GM21717 (cell line): ENCODE results near the gene SCAPER.

ENCODE experiments used
- ATAC-seq: cut with Tn5 transposase; IDR thresholded peaks from one replicate; pipeline ENCODE4 v1.9.1; 2021; ENCODE audit warnings: mild to moderate bottlenecking, moderate library complexity; ENCODE audit not compliant: unreplicated experiment

The SCAPER gene, protein sequence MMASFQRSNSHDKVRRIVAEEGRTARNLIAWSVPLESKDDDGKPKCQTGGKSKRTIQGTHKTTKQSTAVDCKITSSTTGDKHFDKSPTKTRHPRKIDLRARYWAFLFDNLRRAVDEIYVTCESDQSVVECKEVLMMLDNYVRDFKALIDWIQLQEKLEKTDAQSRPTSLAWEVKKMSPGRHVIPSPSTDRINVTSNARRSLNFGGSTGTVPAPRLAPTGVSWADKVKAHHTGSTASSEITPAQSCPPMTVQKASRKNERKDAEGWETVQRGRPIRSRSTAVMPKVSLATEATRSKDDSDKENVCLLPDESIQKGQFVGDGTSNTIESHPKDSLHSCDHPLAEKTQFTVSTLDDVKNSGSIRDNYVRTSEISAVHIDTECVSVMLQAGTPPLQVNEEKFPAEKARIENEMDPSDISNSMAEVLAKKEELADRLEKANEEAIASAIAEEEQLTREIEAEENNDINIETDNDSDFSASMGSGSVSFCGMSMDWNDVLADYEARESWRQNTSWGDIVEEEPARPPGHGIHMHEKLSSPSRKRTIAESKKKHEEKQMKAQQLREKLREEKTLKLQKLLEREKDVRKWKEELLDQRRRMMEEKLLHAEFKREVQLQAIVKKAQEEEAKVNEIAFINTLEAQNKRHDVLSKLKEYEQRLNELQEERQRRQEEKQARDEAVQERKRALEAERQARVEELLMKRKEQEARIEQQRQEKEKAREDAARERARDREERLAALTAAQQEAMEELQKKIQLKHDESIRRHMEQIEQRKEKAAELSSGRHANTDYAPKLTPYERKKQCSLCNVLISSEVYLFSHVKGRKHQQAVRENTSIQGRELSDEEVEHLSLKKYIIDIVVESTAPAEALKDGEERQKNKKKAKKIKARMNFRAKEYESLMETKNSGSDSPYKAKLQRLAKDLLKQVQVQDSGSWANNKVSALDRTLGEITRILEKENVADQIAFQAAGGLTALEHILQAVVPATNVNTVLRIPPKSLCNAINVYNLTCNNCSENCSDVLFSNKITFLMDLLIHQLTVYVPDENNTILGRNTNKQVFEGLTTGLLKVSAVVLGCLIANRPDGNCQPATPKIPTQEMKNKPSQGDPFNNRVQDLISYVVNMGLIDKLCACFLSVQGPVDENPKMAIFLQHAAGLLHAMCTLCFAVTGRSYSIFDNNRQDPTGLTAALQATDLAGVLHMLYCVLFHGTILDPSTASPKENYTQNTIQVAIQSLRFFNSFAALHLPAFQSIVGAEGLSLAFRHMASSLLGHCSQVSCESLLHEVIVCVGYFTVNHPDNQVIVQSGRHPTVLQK (N-terminal part only)

GRCh38 chr15:76905013-76905839 lies at the start of gene SCAPER:
SCAPER (minus strand) TSS chr15:76905340; CDS start chr15:76883817, 21,523 bp downstream.
- ATAC-seq, result peak; percentile 88

GRCh38 chr15:76954744-76955143 lies 49.6 kb upstream of the SCAPER start:
- no peak for ATAC-seq

DNA sequence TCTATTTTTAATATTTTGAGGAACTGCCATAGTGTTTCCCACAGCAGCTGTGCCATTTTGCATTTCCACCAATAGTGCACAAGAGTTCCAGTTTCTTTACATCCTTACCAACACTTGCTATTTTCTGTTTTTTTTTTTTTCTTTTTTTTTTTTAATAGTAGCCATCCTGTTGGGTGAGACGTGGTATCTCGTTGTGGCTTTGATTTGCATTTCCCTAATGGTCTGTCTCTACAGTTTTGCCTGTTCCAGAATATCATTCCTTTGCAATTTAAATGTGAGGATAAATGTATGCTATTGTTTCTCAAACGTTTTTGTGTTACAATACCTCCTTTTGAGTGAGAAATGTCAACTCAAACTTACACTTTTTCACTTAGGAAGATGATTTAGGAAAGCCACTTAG lies 48.8 kb upstream of the SCAPER start:
- ATAC-seq, result no peak

DNA sequence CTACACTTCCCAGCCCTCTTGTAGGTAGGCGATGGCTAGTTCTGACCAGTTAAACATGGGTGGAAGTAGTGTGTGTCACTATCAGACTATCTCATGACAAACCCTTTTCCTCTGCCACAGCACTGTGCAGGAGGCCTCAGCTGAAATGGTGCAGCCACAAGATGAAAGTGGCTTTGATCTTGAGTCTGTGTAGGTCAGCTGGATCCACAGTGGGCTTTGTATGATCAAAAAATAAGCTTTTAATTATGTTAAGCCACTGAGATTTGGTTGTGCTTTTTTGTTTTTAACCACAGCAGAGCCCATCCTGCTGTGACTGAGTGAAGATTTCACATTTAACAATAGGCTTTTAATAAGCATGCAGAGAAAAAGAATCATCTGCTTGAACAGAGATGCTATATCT lies 46.1 kb upstream of the SCAPER start:
- ATAC-seq, result no peak

DNA sequence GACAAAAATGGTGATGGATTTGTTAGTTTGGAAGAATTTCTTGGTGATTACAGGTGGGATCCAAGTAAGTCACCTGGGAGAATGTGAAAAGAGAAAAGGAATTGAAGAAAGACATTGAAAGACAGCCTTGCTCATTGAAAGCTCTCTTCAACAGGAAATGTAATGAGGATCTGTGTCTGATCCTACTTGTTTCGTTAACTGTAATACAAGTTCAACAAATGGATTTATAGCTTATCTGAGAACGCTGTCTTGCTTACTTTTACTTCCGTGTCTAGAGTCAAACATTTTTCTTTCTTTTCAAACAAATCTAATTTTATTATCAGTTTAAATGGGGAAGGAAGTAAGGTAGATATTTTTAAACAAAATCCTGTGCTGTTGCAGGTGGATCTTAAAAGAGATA lies 42.3 kb upstream of the SCAPER start:
- ATAC-seq, result no peak

DNA sequence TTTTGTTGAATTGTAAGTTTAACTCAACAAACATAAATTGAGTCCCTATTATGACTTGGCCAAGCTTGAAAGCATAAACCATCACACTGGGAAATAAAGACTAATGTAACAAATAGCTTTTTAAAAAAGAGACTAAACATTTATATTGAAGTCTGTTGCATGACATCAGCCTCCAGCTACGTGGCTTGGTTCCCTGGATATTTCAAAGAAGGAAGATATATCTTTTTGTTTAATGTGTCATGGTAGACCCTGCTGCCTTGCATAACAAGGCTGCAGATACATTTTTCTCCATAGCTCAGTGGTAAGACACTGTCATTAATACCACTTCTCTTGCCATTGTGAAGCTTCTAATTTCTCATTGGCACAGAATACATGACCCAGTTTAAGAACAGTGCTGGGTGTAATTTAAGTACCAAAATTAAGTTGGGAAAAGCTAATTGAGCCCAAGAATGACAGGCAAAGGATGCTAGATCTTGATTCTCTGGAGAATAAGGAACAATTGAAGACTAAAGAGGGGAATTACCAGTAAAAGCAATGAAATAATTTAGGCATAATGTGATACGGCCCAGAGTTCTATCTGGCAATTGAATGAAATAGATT lies 40.5 kb upstream of the SCAPER start:
- ATAC-seq, result no peak

DNA sequence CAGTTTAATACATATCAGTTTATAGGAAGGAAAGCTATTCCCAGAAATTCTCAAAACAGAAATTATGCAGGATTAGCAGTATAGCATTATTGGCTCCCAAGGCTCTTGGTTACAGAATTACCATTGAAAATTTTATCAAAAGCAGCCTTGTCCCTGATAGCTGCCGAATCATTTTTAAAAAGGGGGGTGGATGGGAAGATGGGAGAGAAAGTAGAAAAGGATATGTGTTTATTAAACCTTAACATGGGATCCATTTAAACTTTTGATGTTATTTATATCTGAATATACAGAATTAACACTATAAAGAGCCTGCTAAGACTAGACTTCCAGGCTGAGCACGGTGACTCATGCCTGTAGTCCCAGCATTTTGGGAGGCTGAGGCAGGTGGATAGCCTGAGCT lies 37.2 kb upstream of the SCAPER start:
- no peak for ATAC-seq

DNA sequence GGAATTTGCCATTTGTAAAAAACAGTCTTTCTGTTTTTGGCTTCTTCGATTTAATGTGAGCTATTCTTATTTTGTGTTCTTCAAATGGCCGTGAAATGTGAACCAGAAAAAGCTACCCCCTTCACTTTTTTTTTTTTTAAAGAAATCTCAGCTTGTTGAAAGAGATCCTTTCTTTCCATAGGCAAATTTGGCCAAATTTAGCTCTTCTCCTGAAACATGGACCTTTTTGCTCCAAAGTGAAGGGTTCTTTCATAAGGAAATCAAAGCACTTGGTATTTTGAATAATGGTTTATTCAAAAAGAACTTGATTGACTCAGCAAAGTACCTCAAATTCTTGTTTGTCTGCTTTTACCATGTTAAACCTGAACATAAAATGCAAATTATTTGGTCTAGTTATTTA lies 36.5 kb upstream of the SCAPER start:
- no peak for ATAC-seq

- no peak for ATAC-seq
Observed at GRCh38 chr15:76939715-76940114, 34.6 kb upstream of the SCAPER start.

DNA sequence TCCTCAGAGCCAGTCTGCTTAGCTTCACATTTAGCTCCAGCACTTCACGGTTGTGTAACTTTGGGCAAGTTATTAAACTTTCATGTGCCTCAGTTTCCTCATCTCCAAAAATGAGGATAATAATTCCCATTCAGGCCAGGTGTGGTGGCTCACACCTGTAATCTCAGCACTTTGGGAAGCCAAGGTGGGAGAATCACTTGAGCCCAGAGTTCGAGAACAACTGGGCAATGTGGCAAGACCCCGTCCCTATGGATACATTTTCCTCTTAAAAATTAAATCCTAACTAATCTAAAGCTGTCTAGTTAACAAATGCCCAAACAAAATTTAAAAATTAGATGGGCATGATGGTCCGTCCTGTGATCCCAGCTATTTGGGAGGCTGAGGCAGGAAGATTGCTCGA lies 33.6 kb upstream of the SCAPER start:
- no peak for ATAC-seq

- no peak for ATAC-seq
Observed at GRCh38 chr15:76936671-76937070, 31.5 kb upstream of the SCAPER start.

DNA sequence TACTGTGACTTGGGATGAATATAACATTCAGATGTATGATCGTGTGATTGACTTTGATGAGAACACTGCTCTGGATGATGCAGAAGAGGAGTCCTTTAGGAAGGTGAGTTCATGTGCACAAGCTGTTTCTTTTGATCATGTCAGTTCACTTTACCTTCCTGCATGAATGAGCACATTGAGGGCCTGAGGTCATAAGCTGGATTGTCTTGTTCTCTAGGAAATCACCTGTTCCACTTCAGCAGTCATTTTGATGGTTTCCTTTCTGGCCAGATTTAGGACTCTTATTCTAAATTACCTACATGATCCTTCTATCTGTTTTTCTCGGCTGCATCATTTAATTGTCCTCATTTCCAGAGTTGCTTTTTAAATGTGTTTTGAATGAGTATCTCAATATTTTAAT lies 30.5 kb upstream of the SCAPER start:
- no peak for ATAC-seq

DNA sequence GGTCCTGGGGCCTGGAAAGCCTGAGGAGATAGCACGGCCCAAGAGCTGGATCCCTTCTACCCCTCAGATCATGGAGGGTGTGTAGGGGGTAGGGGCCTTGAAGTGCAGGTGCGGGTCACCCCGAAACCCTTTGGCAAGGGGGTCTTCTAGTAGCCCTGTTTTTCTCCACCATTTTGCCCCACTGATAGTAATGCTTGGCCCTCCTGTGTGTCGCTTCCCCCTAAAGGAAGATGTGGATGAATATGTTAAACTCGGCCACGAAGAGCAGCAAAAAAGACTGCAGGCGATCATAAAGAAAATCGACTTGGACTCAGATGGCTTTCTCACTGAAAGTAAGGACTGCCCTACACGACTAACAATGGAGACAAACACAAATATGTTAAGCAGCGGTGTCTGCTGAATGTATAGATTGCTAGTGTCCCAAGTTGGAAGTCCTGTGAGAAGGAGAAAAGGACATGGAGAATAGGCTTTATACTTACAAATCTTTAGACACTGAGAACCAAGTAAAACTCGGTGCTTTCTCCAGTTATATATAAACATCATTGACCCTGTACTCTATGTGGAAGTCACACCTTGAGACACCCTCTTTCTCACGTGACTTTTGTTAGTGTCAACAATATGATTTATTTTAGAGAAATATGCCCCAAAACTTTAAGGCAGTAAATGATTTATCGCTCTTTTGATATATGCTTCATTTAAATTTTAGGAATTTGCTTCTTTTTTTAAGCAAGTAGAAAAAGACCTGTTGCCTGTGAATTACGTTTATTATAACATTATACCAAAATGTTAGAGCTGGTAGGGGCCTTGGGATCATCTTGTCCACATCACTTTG lies 27.2 kb upstream of the SCAPER start:
- ATAC-seq, result no peak

DNA sequence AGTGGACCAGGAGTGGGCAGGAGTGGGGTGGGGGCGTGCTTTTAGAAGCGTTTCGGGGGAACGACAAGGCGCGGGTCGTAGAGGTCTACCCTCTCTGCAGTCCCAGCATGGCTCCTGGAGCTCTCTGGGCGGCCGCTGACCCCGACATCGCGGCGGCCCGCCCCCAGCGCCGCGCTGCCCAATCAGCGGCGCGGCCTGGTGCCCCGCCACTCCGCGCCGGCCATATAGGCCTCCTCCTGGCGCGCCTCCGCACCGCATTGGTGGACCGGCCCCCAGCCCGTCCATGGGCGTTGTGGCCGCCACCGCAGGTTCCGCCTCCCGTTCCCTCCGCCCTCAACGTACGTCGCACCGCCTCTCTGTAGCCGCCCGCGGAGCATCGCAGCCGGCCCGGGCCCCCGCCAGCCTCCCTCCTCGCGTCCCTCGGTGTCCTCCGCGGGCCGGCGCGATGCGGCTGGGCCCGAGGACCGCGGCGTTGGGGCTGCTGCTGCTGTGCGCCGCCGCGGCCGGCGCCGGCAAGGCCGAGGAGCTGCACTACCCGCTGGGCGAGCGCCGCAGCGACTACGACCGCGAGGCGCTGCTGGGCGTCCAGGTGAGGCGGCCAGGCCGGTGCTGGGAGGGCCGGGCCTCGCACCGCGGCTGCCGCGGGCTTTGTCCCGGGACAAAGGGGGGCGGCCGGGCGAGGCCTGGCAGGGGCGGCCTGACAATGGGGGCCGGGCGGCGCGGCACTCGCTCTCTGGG lies 26.4 kb upstream of the SCAPER start, which contains the start of gene RCN2:
RCN2 (plus strand) TSS at position 353 of the 738 bp plus-strand sequence; CDS start at position 446, 93 bp downstream.
- ATAC-seq, result peak; percentile 97

DNA sequence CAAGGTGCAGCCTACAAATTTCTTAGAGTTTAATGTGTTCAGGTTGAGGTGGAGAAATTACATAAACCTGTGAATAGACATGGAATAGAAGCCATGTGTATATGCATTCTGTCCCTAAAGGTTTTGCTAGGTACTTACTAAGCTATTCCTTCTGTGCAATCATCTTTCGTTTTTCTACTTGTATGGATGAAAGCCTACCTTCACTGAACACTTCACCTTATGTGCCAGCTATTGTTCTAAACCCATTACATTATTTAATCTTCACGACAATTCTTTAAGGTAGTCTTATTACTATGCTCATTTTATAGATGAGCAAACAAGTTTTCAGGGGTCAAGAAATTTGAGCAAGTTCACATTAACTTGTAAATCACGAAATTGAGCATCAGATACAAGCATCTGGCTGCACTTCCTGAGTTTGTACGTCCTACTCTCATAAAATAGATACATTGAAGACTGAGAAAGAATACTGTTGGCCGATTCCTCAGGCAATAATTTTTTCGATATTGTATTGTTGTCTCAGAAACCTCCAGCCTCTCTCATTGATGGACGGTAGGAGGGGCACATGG lies 25.8 kb upstream of the SCAPER start:
- no peak for ATAC-seq

DNA sequence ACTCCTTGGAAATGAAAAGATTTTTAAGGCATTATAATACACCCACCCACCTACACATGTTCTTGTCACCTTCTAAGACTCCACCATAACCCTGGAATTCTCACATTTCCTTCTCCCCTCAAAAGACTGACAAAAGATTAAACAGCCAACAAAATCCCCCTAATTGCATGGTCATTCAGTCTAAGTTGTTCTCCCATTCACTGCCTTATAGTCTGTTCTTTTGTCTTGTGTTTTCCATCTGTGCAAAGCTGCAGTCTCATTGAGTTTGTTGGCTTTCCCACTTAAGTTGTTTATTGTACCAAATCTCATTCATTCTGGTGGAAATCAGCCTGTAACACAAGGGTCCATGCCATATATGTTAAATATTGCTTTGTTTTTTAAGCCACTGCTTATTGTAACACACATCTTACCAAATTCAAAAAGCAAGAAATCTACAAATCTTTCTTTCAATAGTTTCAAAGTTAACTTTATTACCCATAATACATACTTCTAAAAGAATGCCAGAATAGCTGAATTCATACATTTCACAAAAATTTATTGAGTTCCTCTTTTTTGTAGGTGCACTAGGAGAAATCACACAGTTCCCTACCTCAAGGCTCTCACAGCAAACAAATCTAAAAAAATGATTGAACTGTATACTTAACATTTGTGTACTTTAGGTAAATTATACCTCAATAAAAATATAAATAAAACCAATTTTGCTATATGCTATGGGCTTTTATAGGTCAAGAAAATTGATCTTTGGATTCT lies 24.0 kb upstream of the SCAPER start:
- ATAC-seq, result no peak

DNA sequence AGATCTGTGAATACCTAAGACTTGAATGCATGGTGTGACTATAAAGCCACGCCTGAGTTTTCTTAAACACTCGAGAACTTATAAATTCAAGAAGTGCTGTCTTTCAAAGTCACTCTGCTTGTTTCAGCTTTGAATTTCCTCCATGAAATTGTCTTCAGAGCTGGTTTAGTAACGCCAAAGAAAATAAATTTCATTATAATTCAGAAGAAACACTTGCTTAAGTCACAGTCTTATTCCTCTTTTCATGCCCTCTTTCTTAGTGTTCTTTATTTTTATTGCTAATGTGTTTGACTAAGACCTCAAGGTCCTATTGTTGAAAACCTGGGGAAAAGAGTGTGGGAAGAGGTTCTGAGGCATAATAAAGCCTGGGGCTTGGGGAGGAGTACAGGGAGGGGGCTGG lies 23.1 kb upstream of the SCAPER start:
- ATAC-seq, result no peak
